Stimulated activated CD4-positive, alpha-beta T cell treated with anti-CD3 and anti-CD28 coated beads, TNF-alpha, amount 100 ng/mL, for 48 hours (primary cell): ENCODE data around the gene INMT.
"Not testable (repeated sequence)": the region's sequence is repeated elsewhere in the genome, so short reads cannot be mapped to it uniquely, and the experiment has no call there.

Source experiments
- DNase-seq, 3 donors: peaks; one replicate each; pipeline ENCODE4 v3.0.0-alpha.2; 2020; ENCODE audit warnings: low read depth in 3 of 3

The INMT gene

GRCh38 chr7:30751696-30752273, at the start of gene INMT:
Gene INMT, plus strand, starts transcription at chr7:30752135. Its CDS starts 16 bp downstream, at chr7:30752151.
- DNase-seq = no peak

GRCh38 chr7:30702200-30702599, 49.7 kb upstream of the INMT start:
- DNase-seq = no peak

- no peak for DNase-seq
Observed at GRCh38 chr7:30703756-30704155, 48.2 kb upstream of the INMT start.

- DNase-seq = no peak
Observed at GRCh38 chr7:30705008-30705407, 46.9 kb upstream of the INMT start.

GRCh38 chr7:30705596-30705995, 46.3 kb upstream of the INMT start:
- DNase-seq = no peak

- no peak for DNase-seq
Observed at GRCh38 chr7:30706316-30706715, 45.6 kb upstream of the INMT start.

GRCh38 chr7:30706908-30707307, 45.0 kb upstream of the INMT start:
- no peak for DNase-seq

GRCh38 chr7:30707391-30708357, 44.3 kb upstream of the INMT start:
- DNase-seq = no peak

- no peak for DNase-seq
Observed at GRCh38 chr7:30708412-30708811, 43.5 kb upstream of the INMT start.

- DNase-seq = no peak
Observed at GRCh38 chr7:30708983-30709382, 43.0 kb upstream of the INMT start.

GRCh38 chr7:30709549-30709948, 42.4 kb upstream of the INMT start:
- DNase-seq = no peak

GRCh38 chr7:30710669-30711068, 41.3 kb upstream of the INMT start:
- DNase-seq = no peak

GRCh38 chr7:30713392-30713791, 38.5 kb upstream of the INMT start:
- DNase-seq = no peak

- DNase-seq = no peak
Observed at GRCh38 chr7:30714129-30714528, 37.8 kb upstream of the INMT start.

- no peak for DNase-seq
Observed at GRCh38 chr7:30717181-30717580, 34.8 kb upstream of the INMT start.

- DNase-seq = not testable (repeated sequence)
Observed at GRCh38 chr7:30719434-30719833, 32.5 kb upstream of the INMT start.

- no peak for DNase-seq
Observed at GRCh38 chr7:30721211-30721610, 30.7 kb upstream of the INMT start.

- no peak for DNase-seq
Observed at GRCh38 chr7:30722187-30722586, 29.7 kb upstream of the INMT start.

- no peak for DNase-seq
Observed at GRCh38 chr7:30722671-30723070, 29.3 kb upstream of the INMT start.

- no peak for DNase-seq
Observed at GRCh38 chr7:30723776-30724175, 28.2 kb upstream of the INMT start.

- no peak for DNase-seq
Observed at GRCh38 chr7:30726296-30727006, 25.5 kb upstream of the INMT start.
